HepG2 (cell line): ENCODE data around the gene SIN3A. TPM values are rescaled to one million over a fixed set of nuclear protein-coding genes. Genes with fewer than 3 reads are reported as not detected.
A peak's percentile ranks its signal among the peaks of the same experiment; 100 is the strongest.

Experiments
- AHR ChIP-seq: IDR thresholded peaks from 2 replicates; pipeline ENCODE4 v1.6.1; 2018; ENCODE audit warnings: missing genetic modification reagents, missing compliant biosample characterization
- FLYWCH1 ChIP-seq: sonication (generic); formaldehyde crosslinking; IDR thresholded peaks from 2 replicates; pipeline ENCODE4 v1.8.1; 2023; ENCODE audit warnings: mild to moderate bottlenecking, missing genetic modification reagents
- HNF4G ChIP-seq, 2 experiments: sonication (generic) in 1 of 2; formaldehyde crosslinking in 1 of 2; IDR thresholded peaks; 2 replicates each; pipeline versions ENCODE4 v1.4.0 to v1.6.1; 2011 to 2020; ENCODE audit warnings: borderline replicate concordance in 2 of 2, low read depth in 2 of 2, mild to moderate bottlenecking in 2 of 2, low read length in 1 of 2, missing genetic modification reagents in 1 of 2, moderate library complexity in 1 of 2
- MTF1 ChIP-seq: sonication (generic); formaldehyde crosslinking; IDR thresholded peaks from 2 replicates; pipeline ENCODE4 v1.5.0; 2020; ENCODE audit warnings: missing genetic modification reagents
- TEF ChIP-seq: sonication (generic); formaldehyde crosslinking; IDR thresholded peaks from 2 replicates; pipeline ENCODE4 v1.5.0; 2020; ENCODE audit warnings: missing genetic modification reagents
- THAP9 ChIP-seq: sonication (generic); formaldehyde crosslinking; IDR thresholded peaks from 2 replicates; pipeline ENCODE4; 2020; ENCODE audit warnings: missing genetic modification reagents, mild to moderate bottlenecking, borderline replicate concordance
- TRIM22 ChIP-seq: fragments of 450-650 bp; IDR thresholded peaks from 2 replicates; pipeline ENCODE4 v1.6.1; 2017
- ZNF629 ChIP-seq: sonication (generic); formaldehyde crosslinking; conservative IDR thresholded peaks from 2 replicates; pipeline ENCODE4 v1.5.0; 2020; ENCODE audit warnings: missing genetic modification reagents
- polyA plus RNA-seq, 8 experiments: library from polyadenylated mRNA; depleted of rRNA in 3 of 8; stranded (reverse) in 7 of 8; unstranded in 1 of 8; fragments of >200 nt; fragmentation: Illumina TruSeq in 4 of 8; extraction: Trizol in 4 of 8; gene quantifications; 2 replicates each; pipeline versions ENCODE4 v1.2.1 to v1.2.3, GENCODE V29; 2011 to 2016; ENCODE audit warnings: low read depth in 4 of 8, missing spikeins in 1 of 8, mixed read lengths in 1 of 8; ENCODE audit not compliant: insufficient read depth in 1 of 8
- total RNA-seq, 5 experiments: library from RNA; depleted of rRNA; stranded (reverse); fragments of >200 nt; fragmentation: Illumina TruSeq; extraction: Trizol; gene quantifications; 2 replicates each; pipeline ENCODE4 v1.2.3, GENCODE V29; 2016; ENCODE audit warnings: low read depth in 1 of 5
- TF ChIP-seq, protein P1 (sequence below): sonication (generic); formaldehyde crosslinking; IDR thresholded peaks from 2 replicates; pipeline ENCODE4 v1.5.0; 2020; ENCODE audit warnings: mild to moderate bottlenecking, missing genetic modification reagents, borderline replicate concordance
- TF ChIP-seq, protein P2 (sequence below): sonication (generic); formaldehyde crosslinking; IDR thresholded peaks from 2 replicates; pipeline ENCODE4 v1.9.0; 2021; ENCODE audit warnings: missing genetic modification reagents, borderline replicate concordance

SIN3A gene
- total and polyA plus RNA-seq, 2 of the 13 experiments (the other 11 are each of a cell fraction or from before 2014, with no cell fraction given): 16.1 to 28.1 TPM

DNA sequence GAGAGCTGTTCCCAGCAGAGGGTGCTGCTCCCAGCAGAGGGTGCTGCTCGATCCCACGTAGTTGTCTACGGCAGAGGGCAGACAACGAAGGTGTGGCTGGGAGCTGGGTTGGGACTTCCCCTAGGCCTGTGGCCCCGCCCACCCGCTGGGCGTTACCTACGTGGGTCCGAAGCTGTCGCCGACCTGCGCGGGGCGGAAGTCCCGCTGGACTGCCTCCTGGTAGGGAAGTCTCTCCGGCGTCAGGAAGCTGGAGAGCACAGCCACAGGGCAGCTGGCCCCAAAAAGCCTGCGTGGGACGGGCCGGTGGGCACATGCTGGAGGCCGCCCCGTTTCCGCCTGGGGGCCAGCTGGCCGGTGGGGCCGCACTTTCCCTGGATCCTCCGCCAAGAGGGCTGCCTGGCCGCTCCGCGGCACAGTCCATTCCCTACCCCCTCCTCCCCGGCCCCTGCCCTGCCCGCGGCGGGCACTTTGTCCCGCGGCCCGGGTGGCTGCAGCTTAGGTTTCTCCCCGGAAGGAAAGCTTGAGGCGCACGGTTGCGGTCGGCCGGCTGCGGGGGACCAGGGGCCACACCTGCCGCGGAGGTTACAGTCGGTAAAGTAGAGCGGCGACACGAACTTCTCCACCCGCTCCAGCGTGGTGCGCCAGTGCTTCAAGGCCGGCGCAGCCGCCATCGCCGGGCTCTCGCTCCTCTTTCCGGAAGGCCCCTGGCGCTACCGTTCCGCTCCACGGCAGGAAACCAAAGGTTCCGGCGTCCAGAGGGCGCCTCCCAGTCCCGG lies 83.4 kb downstream of the SIN3A start, which contains the start of gene MAN2C1 (continued):
- TF ChIP-seq, protein P1, sequence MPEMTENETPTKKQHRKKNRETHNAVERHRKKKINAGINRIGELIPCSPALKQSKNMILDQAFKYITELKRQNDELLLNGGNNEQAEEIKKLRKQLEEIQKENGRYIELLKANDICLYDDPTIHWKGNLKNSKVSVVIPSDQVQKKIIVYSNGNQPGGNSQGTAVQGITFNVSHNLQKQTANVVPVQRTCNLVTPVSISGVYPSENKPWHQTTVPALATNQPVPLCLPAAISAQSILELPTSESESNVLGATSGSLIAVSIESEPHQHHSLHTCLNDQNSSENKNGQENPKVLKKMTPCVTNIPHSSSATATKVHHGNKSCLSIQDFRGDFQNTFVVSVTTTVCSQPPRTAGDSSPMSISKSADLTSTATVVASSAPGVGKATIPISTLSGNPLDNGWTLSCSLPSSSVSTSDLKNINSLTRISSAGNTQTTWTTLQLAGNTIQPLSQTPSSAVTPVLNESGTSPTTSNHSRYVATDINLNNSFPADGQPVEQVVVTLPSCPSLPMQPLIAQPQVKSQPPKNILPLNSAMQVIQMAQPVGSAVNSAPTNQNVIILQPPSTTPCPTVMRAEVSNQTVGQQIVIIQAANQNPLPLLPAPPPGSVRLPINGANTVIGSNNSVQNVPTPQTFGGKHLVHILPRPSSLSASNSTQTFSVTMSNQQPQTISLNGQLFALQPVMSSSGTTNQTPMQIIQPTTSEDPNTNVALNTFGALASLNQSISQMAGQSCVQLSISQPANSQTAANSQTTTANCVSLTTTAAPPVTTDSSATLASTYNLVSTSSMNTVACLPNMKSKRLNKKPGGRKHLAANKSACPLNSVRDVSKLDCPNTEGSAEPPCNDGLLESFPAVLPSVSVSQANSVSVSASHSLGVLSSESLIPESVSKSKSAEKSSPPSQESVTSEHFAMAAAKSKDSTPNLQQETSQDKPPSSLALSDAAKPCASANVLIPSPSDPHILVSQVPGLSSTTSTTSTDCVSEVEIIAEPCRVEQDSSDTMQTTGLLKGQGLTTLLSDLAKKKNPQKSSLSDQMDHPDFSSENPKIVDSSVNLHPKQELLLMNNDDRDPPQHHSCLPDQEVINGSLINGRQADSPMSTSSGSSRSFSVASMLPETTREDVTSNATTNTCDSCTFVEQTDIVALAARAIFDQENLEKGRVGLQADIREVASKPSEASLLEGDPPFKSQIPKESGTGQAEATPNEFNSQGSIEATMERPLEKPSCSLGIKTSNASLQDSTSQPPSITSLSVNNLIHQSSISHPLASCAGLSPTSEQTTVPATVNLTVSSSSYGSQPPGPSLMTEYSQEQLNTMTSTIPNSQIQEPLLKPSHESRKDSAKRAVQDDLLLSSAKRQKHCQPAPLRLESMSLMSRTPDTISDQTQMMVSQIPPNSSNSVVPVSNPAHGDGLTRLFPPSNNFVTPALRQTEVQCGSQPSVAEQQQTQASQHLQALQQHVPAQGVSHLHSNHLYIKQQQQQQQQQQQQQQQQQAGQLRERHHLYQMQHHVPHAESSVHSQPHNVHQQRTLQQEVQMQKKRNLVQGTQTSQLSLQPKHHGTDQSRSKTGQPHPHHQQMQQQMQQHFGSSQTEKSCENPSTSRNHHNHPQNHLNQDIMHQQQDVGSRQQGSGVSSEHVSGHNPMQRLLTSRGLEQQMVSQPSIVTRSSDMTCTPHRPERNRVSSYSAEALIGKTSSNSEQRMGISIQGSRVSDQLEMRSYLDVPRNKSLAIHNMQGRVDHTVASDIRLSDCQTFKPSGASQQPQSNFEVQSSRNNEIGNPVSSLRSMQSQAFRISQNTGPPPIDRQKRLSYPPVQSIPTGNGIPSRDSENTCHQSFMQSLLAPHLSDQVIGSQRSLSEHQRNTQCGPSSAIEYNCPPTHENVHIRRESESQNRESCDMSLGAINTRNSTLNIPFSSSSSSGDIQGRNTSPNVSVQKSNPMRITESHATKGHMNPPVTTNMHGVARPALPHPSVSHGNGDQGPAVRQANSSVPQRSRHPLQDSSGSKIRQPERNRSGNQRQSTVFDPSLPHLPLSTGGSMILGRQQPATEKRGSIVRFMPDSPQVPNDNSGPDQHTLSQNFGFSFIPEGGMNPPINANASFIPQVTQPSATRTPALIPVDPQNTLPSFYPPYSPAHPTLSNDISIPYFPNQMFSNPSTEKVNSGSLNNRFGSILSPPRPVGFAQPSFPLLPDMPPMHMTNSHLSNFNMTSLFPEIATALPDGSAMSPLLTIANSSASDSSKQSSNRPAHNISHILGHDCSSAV (CRISPR knock-in tag): peak; percentile 80; the same call in 1 of the 2 replicates
- TF ChIP-seq, protein P2, sequence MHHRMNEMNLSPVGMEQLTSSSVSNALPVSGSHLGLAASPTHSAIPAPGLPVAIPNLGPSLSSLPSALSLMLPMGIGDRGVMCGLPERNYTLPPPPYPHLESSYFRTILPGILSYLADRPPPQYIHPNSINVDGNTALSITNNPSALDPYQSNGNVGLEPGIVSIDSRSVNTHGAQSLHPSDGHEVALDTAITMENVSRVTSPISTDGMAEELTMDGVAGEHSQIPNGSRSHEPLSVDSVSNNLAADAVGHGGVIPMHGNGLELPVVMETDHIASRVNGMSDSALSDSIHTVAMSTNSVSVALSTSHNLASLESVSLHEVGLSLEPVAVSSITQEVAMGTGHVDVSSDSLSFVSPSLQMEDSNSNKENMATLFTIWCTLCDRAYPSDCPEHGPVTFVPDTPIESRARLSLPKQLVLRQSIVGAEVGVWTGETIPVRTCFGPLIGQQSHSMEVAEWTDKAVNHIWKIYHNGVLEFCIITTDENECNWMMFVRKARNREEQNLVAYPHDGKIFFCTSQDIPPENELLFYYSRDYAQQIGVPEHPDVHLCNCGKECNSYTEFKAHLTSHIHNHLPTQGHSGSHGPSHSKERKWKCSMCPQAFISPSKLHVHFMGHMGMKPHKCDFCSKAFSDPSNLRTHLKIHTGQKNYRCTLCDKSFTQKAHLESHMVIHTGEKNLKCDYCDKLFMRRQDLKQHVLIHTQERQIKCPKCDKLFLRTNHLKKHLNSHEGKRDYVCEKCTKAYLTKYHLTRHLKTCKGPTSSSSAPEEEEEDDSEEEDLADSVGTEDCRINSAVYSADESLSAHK (CRISPR knock-in tag): 0 out of 2 replicates have a peak, but pooled peaks have one; percentile 12
- TF ChIP-seq THAP9 (CRISPR knock-in tag): peak; percentile 93
- TF ChIP-seq HNF4G (IDR thresholded peaks at IDR 0.05; ENCODE audit: borderline replicate concordance, low read depth, low read length): no peak
- no peak; the same call in 1 of the 2 replicates for TF ChIP-seq HNF4G (CRISPR knock-in tag; IDR thresholded peaks at IDR 0.05; ENCODE audit: borderline replicate concordance, low read depth)
- peak; percentile 15; the same call in 1 of the 2 replicates for TF ChIP-seq MTF1 (CRISPR knock-in tag)
- TF ChIP-seq TEF: no peak
- TF ChIP-seq ZNF629 (CRISPR knock-in tag): peak; percentile 21; the same call in 1 of the 2 replicates
- TF ChIP-seq TRIM22: no peak
- no peak for TF ChIP-seq FLYWCH1 (CRISPR knock-in tag)
- TF ChIP-seq AHR (CRISPR knock-in tag): no peak; the same call in none of the 2 replicates
